ENCODE results near the gene ARHGAP30.

DNA sequence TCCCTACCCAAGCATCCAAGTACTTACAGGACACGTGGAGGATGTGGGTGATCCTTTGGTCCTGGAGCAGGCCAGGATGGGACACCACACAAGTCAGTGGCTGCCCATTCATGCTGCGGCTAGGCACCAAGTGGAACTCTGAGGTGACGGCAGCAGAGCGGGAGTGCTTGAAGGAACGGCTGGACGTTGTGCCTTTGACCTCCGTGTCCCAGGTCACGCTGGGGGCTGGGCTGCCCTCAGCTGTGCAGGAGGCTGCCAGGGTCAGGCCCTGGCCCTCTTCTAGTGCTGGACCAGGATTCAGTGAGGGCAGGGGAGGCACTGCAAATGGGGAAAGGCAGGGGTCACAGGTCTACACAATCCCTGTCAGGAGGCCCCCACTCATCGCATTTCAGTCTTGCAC lies 7.7 kb upstream of the ARHGAP30 start:
- TF ChIP-seq POLR2A (IDR thresholded peaks at IDR 0.05; ENCODE audit: low read depth, low read length) (no peak), POLR2AphosphoS5 (IDR thresholded peaks at IDR 0.05; ENCODE audit: low read depth, low read length) (no peak), TAF1 (IDR thresholded peaks at IDR 0.05; ENCODE audit: low read depth, low read length) (no peak), SPI1 (IDR thresholded peaks at IDR 0.05; ENCODE audit: low read depth, low read length) (no peak), PAX5 (IDR thresholded peaks at IDR 0.05; ENCODE audit: insufficient read depth, low read length, severe bottlenecking) (no peak)

All from GM12891 (cell line).